ENCODE results near the gene BRD1. TPM values are rescaled to one million over a fixed set of nuclear protein-coding genes. Genes with fewer than 3 reads are reported as not detected.

BRD1 gene
- total RNA-seq, 1 donor from 2014 or later = 14.9 TPM

DNA sequence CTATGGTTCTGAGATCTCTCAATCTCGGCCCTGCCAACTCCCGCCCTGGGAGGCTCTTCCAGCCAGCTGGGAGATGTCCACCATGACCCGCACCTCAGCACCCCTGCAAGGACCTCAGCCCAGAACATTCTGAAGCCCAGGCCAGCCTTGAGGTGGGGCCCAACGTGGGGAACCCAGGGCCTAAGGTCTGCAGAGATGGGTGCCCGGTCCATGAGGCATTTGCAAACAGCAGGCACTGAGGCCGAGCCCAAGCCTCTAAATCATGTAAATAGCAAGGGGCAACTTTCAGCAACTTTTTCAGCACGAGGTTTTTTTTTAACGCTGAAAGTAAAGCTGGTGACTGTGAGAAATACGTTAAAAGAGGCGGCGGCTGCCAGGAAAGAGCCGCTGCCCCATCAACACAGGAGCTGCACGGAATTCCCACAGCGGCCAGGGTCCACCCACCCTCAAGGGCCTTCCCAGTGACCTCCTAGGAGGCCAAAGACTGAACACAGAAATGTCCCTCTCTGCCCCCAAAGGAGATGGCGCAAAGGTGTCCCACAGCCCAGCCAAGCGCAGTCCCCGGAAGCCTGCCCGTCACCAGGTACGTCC, 46.9 kb downstream of the BRD1 start:
- Histone ChIP-seq H3K4me3 (no peak overlapping the region), H3K4me1 (peaks cover 44% of the 10 kb centered on the region), H3K9me3 (replicated peaks) (no peaks in the 10 kb centered on the region), H3K27ac (replicated peaks) (no peak overlapping the region), H3K27me3 (ENCODE audit: low read depth) (no peaks in the 10 kb centered on the region), H3K36me3 (peaks cover 34% of the 10 kb centered on the region)
- DNase-seq = peak; percentile 11
- intact Hi-C loops (cut with micrococcal nuclease) = no loop called here
- TF ChIP-seq, protein P1, sequence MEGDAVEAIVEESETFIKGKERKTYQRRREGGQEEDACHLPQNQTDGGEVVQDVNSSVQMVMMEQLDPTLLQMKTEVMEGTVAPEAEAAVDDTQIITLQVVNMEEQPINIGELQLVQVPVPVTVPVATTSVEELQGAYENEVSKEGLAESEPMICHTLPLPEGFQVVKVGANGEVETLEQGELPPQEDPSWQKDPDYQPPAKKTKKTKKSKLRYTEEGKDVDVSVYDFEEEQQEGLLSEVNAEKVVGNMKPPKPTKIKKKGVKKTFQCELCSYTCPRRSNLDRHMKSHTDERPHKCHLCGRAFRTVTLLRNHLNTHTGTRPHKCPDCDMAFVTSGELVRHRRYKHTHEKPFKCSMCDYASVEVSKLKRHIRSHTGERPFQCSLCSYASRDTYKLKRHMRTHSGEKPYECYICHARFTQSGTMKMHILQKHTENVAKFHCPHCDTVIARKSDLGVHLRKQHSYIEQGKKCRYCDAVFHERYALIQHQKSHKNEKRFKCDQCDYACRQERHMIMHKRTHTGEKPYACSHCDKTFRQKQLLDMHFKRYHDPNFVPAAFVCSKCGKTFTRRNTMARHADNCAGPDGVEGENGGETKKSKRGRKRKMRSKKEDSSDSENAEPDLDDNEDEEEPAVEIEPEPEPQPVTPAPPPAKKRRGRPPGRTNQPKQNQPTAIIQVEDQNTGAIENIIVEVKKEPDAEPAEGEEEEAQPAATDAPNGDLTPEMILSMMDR (IDR thresholded peaks at IDR 0.05; ENCODE audit: borderline replicate concordance) = no peak

DNA sequence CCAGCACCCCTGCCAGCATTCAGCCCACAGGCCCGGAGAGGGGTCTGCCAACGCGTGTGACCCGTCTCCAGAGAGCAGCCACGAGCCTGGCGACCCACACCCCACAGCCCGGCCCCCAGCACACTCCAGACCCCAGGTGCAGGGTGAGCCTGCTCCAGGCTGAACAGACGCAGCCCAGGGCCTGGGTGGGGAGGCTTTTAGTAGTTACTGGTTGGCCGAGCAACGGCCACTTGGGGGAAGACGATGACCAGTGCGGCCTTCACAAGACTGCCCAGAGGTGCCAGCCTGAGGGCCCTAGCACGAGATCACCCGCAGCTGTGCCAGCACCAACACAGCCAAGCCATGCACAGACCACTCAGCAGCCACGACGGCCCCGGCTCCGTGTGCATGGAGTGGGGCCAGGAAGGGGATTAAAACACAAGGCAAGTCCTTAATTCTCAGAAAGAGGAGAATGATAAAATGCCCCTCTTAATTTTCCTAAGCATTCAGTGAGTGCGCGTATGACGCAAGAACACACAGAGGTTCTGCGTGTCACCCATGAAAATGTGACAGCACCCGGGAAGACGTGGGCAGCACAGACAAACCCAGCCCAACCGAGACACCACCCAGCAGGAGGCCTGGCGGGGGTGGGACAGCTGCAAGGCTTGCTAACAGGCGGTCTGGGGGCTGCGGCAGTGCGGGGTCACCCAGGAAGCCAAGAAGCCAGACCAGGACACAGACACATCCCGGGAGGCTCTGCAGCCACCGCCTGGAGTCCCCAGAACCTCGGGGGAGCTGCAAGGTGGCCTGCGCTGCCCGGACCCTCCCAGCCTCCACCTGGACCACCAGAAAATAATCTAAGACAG, 47.6 kb downstream of the BRD1 start:
- peaks cover 39% of the 10 kb centered on the region for H3K36me3 ChIP-seq
- H3K4me3 ChIP-seq = no peak overlapping the region
- H3K4me1 ChIP-seq = peaks cover 37% of the 10 kb centered on the region
- intact Hi-C loops (cut with micrococcal nuclease) = no loop called here
- H3K27me3 ChIP-seq (ENCODE audit: low read depth) = no peaks in the 10 kb centered on the region
- peak overlapping the region; percentile 1 for H3K27ac ChIP-seq (replicated peaks)
- DNase-seq = peak; percentile 23
- H3K9me3 ChIP-seq (replicated peaks) = no peaks in the 10 kb centered on the region
- TF ChIP-seq, protein P1 (IDR thresholded peaks at IDR 0.05; ENCODE audit: borderline replicate concordance) = no peak

- no peaks in the 10 kb centered on the region for H3K9me3 ChIP-seq (replicated peaks)
- peaks cover 46% of the 10 kb centered on the region for H3K36me3 ChIP-seq
- TF ChIP-seq, protein P1 (IDR thresholded peaks at IDR 0.05; ENCODE audit: borderline replicate concordance) = no peak
- no peak overlapping the region for H3K4me3 ChIP-seq
- H3K4me1 ChIP-seq = peaks cover 31% of the 10 kb centered on the region
- no peak overlapping the region for H3K27ac ChIP-seq (replicated peaks)
- H3K27me3 ChIP-seq (ENCODE audit: low read depth) = no peaks in the 10 kb centered on the region
- intact Hi-C loops (cut with micrococcal nuclease) = no loop called here
- DNase-seq = peak; percentile 8
These were observed 48.5 kb downstream of the BRD1 start for GRCh38 chr22:49779211-49779610.

- Histone ChIP-seq H3K4me3 (no peak overlapping the region), H3K27me3 (ENCODE audit: low read depth) (no peaks in the 10 kb centered on the region), H3K27ac (replicated peaks) (no peak overlapping the region), H3K9me3 (replicated peaks) (no peaks in the 10 kb centered on the region), H3K36me3 (peaks cover 48% of the 10 kb centered on the region), H3K4me1 (peaks cover 31% of the 10 kb centered on the region)
- TF ChIP-seq, protein P1 (IDR thresholded peaks at IDR 0.05; ENCODE audit: borderline replicate concordance) = no peak
- peak; percentile 10 for DNase-seq
- intact Hi-C loops (cut with micrococcal nuclease) = no loop called here
These were observed 50.0 kb downstream of the BRD1 start for GRCh38 chr22:49777569-49778249.

DNA sequence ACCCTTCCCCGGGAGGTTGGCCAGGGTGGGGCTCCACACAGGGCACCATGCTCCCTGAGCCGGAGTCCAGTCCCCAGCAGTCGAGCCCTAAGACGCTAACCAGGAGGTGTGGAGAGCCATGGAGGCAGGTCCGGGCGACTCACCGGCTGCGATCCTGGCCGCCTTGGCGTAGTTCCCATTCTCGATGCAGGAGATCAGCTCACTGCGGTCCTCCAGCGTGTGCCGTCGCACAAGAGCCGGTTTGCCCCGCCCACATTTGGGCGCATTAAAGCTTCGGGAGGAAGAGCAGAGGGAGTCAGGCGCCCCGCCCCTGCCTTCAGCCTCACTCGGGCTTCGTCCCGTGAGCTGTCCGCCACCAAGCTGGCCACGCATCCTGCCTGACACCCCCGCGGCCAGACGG, 50.8 kb downstream of the BRD1 start:
- peaks cover 31% of the 10 kb centered on the region for H3K4me1 ChIP-seq
- no peak for DNase-seq
- H3K9me3 ChIP-seq (replicated peaks) = no peaks in the 10 kb centered on the region
- intact Hi-C loops (cut with micrococcal nuclease) = no loop called here
- no peak overlapping the region for H3K4me3 ChIP-seq
- H3K36me3 ChIP-seq = peaks cover 57% of the 10 kb centered on the region
- TF ChIP-seq, protein P1 (IDR thresholded peaks at IDR 0.05; ENCODE audit: borderline replicate concordance) = no peak
- H3K27me3 ChIP-seq (ENCODE audit: low read depth) = no peaks in the 10 kb centered on the region
- no peak overlapping the region for H3K27ac ChIP-seq (replicated peaks)

All from left ventricle myocardium inferior (tissue), 1 donor.